Esophagus muscularis mucosa (tissue), 4 donors: ENCODE measurements around the gene DNAH14.

Source experiments
- EP300 ChIP-seq: sonication (generic); formaldehyde crosslinking; IDR thresholded peaks from one replicate; pipeline ENCODE4 v1.6.1; 2017; ENCODE audit warnings: antibody characterized with exemption
- POLR2A ChIP-seq: fragments of 450-650 bp; IDR thresholded peaks from one replicate; pipeline ENCODE4 v1.6.1; 2017; ENCODE audit warnings: antibody characterized with exemption, moderate library complexity, mild to moderate bottlenecking, low read depth
- POLR2AphosphoS5 ChIP-seq, 2 donors: sonication (generic); formaldehyde crosslinking; IDR thresholded peaks; one replicate each; pipeline ENCODE4 v1.6.1; 2017; ENCODE audit warnings: antibody characterized with exemption in 2 of 2
- TF ChIP-seq, protein P1 (sequence below), 3 experiments: fragments of 200-600 bp in 2 of 3; fragments of 450-650 bp in 1 of 3; sonication (generic) in 2 of 3; IDR thresholded peaks; one replicate each; pipeline ENCODE4 v1.5.1; 2017 to 2019; ENCODE audit warnings: antibody characterized with exemption in 3 of 3, mild to moderate bottlenecking in 2 of 3, moderate library complexity in 1 of 3

DNA sequence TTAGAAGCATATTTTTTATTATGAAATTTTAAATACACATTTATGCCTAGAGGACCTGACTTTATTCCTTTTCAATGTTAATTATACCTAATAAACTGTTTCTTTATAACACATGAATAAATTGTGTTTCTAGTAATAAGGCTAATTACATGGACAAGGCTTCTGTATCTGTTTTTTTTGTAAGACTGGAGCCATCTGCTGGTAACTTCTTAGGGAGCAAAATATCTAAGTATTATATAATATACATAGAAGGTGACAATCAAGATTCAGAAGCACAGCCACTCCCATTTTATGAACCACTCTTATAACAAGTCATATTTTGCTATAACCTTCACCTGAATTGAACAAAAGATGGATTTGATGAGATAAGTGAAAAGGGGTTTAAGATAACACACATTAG is 414.1 kb downstream of the DNAH14 start:
- TF ChIP-seq, protein P1, sequence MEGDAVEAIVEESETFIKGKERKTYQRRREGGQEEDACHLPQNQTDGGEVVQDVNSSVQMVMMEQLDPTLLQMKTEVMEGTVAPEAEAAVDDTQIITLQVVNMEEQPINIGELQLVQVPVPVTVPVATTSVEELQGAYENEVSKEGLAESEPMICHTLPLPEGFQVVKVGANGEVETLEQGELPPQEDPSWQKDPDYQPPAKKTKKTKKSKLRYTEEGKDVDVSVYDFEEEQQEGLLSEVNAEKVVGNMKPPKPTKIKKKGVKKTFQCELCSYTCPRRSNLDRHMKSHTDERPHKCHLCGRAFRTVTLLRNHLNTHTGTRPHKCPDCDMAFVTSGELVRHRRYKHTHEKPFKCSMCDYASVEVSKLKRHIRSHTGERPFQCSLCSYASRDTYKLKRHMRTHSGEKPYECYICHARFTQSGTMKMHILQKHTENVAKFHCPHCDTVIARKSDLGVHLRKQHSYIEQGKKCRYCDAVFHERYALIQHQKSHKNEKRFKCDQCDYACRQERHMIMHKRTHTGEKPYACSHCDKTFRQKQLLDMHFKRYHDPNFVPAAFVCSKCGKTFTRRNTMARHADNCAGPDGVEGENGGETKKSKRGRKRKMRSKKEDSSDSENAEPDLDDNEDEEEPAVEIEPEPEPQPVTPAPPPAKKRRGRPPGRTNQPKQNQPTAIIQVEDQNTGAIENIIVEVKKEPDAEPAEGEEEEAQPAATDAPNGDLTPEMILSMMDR (IDR thresholded peaks at IDR 0.05): no peak
- no peak for TF ChIP-seq POLR2A
- TF ChIP-seq EP300: no peak
- no peak for TF ChIP-seq POLR2AphosphoS5 (IDR thresholded peaks at IDR 0.05)
